H1 (cell line): ENCODE measurements around the gene LILRB3. TPM values are rescaled to one million over a fixed set of nuclear protein-coding genes. Genes with fewer than 3 reads are reported as not detected.

Experiments used
- CTCF ChIA-PET: fragments of 300-600 bp; sonication (Branson Sonifier 250); formaldehyde crosslinking; loops from one replicate; lab custom pipeline; 2021; ENCODE audit not compliant: partially characterized antibody; lab: Charles Lee
- POLR2A ChIA-PET: fragments of 300-600 bp; sonication (Branson Sonifier 250); formaldehyde crosslinking; loops from one replicate; lab custom pipeline; 2021; ENCODE audit warnings: inconsistent platforms; ENCODE audit not compliant: partially characterized antibody; lab: Charles Lee
- DNase-seq, 2 experiments: peaks; one replicate each; pipeline versions ENCODE4 v3.0.0 to v3.0.0-alpha.2; 2010 to 2022; ENCODE audit warnings: low spot score in 2 of 2, low read depth in 1 of 2, mixed read lengths in 1 of 2
- FAIRE-seq: peaks from 2 replicates; lab custom pipeline; 2011; peaks lifted over from hg19 to GRCh38; lab: Jason Lieb, UNC
- H2AFZ ChIP-seq: 2 replicates; pipeline ENCODE4 v1.8.1; 2012; ENCODE audit warnings: low read length, inconsistent platforms
- H2AK5ac ChIP-seq: 2 replicates; pipeline ENCODE4 v1.6.1; 2013; ENCODE audit warnings: low read depth, low read length
- H2BK120ac ChIP-seq: replicated peaks from 2 replicates; pipeline ENCODE3; 2013; ENCODE audit warnings: low read depth, low read length, inconsistent platforms
- H2BK12ac ChIP-seq: 2 replicates; pipeline ENCODE4 v1.6.1; 2013; ENCODE audit warnings: low read depth, low read length
- H2BK15ac ChIP-seq: 2 replicates; pipeline ENCODE4 v1.6.1; 2013; ENCODE audit warnings: low read length
- H2BK20ac ChIP-seq: 2 replicates; pipeline ENCODE4 v1.6.1; 2013; ENCODE audit warnings: low read length
- H2BK5ac ChIP-seq: 2 replicates; pipeline ENCODE4 v1.6.1; 2013; ENCODE audit warnings: low read depth, low read length
- H3K14ac ChIP-seq: 2 replicates; pipeline ENCODE4 v1.6.1; 2013; ENCODE audit warnings: inconsistent platforms; ENCODE audit not compliant: insufficient read length
- H3K18ac ChIP-seq: 2 replicates; pipeline ENCODE4 v1.6.1; 2013; ENCODE audit warnings: low read length; ENCODE audit errors: extremely low read depth
- H3K23ac ChIP-seq: 2 replicates; pipeline ENCODE4 v1.6.1; 2013; ENCODE audit warnings: inconsistent platforms; ENCODE audit not compliant: insufficient read length
- H3K23me2 ChIP-seq: 2 replicates; pipeline ENCODE4 v1.6.1; 2013; ENCODE audit warnings: low read depth, low read length
- H3K27ac ChIP-seq: 2 replicates; pipeline ENCODE4 v1.6.1; 2011; ENCODE audit warnings: low read depth, low read length, inconsistent platforms
- H3K27me3 ChIP-seq, 4 experiments: replicated peaks in 1 of 4; 1 replicate in 1 of 4; 2 replicates in 3 of 4; pipeline versions ENCODE4 v1.6.1 to v1.8.1; 2011 to 2013; ENCODE audit warnings: low read length in 3 of 4, mild to moderate bottlenecking in 3 of 4, inconsistent platforms in 2 of 4, mixed read lengths in 2 of 4, moderate library complexity in 1 of 4; ENCODE audit not compliant: control insufficient read depth in 3 of 4, insufficient read depth in 3 of 4; ENCODE audit errors: extremely low read depth in 1 of 4
- H3K36me3 ChIP-seq, 4 experiments: 2 replicates each; pipeline versions ENCODE4 v1.6.1 to v1.8.1; 2011 to 2013; ENCODE audit warnings: mild to moderate bottlenecking in 4 of 4, low read length in 3 of 4, moderate library complexity in 2 of 4, control low read depth in 1 of 4, inconsistent platforms in 1 of 4; ENCODE audit not compliant: insufficient read depth in 4 of 4, control insufficient read depth in 2 of 4
- H3K4ac ChIP-seq: replicated peaks from 2 replicates; pipeline ENCODE3; 2013; ENCODE audit warnings: low read length, low read depth, mixed read lengths, inconsistent platforms; ENCODE audit not compliant: insufficient read length
- H3K4me1 ChIP-seq, 4 experiments: replicated peaks in 1 of 4; 1 replicate in 1 of 4; 2 replicates in 3 of 4; pipeline versions ENCODE4 v1.6.1 to v1.8.1; 2011 to 2013; ENCODE audit warnings: low read length in 3 of 4, inconsistent platforms in 2 of 4, mixed read lengths in 1 of 4; ENCODE audit not compliant: insufficient read depth in 4 of 4, control insufficient read depth in 3 of 4
- H3K4me2 ChIP-seq, 2 experiments: 2 replicates each; pipeline versions ENCODE4 v1.6.1 to v1.8.1; 2011 to 2013; ENCODE audit warnings: low read depth in 2 of 2, low read length in 2 of 2, control low read depth in 1 of 2, inconsistent platforms in 1 of 2, mild to moderate bottlenecking in 1 of 2; ENCODE audit not compliant: insufficient read depth in 1 of 2
- H3K4me3 ChIP-seq, 4 experiments: fragments of 200-600, 300-600 bp in 1 of 4; sonication (generic), shearing (Covaris generic), sonication (Bioruptor Twin) in 1 of 4; 2 replicates each; pipeline versions ENCODE4 v1.5.1 to v1.8.1; 2011 to 2016; ENCODE audit warnings: low read length in 4 of 4, low read depth in 3 of 4, control low read depth in 2 of 4, inconsistent platforms in 2 of 4, mild to moderate bottlenecking in 2 of 4, mixed read lengths in 1 of 4, moderate library complexity in 1 of 4; ENCODE audit not compliant: insufficient read depth in 2 of 4; ENCODE audit errors: extremely low read depth in 1 of 4
- H3K56ac ChIP-seq: replicated peaks from 2 replicates; pipeline ENCODE3; 2013; ENCODE audit warnings: low read depth, mild to moderate bottlenecking, mixed read lengths, low read length, inconsistent platforms; ENCODE audit not compliant: insufficient read length
- H3K79me1 ChIP-seq: 2 replicates; pipeline ENCODE4 v1.6.1; 2013; ENCODE audit warnings: low read depth, low read length, control low read depth
- H3K79me2 ChIP-seq, 2 experiments: 2 replicates each; pipeline versions ENCODE4 v1.6.1 to v1.8.1; 2012 to 2013; ENCODE audit warnings: low read length in 2 of 2, mild to moderate bottlenecking in 2 of 2, inconsistent platforms in 1 of 2; ENCODE audit not compliant: insufficient read depth in 2 of 2, control insufficient read depth in 1 of 2
- H3K9ac ChIP-seq, 4 experiments: replicated peaks in 1 of 4; 1 replicate in 1 of 4; 2 replicates in 3 of 4; pipeline versions ENCODE4 v1.6.1 to v1.8.1; 2011 to 2013; ENCODE audit warnings: low read depth in 3 of 4, low read length in 3 of 4, control low read depth in 2 of 4, mild to moderate bottlenecking in 2 of 4, moderate library complexity in 2 of 4, inconsistent platforms in 1 of 4; ENCODE audit errors: extremely low read depth in 1 of 4
- H3K9me3 ChIP-seq, 2 experiments: 2 replicates each; pipeline versions ENCODE4 v1.6.1 to v1.8.1; 2012 to 2013; ENCODE audit warnings: mild to moderate bottlenecking in 2 of 2, moderate library complexity in 2 of 2, control low read depth in 1 of 2, inconsistent platforms in 1 of 2, low read depth in 1 of 2, low read length in 1 of 2, mixed read lengths in 1 of 2; ENCODE audit not compliant: insufficient read depth in 2 of 2
- H4K20me1 ChIP-seq, 2 experiments: replicated peaks in 1 of 2; 2 replicates each; pipeline versions ENCODE3 to v1.8.1; 2011 to 2013; ENCODE audit warnings: inconsistent platforms in 2 of 2, low read length in 2 of 2, mild to moderate bottlenecking in 1 of 2; ENCODE audit not compliant: insufficient read depth in 2 of 2, control insufficient read depth in 1 of 2
- H4K5ac ChIP-seq: 2 replicates; pipeline ENCODE4 v1.6.1; 2013; ENCODE audit warnings: low read length, low read depth, mixed read lengths, inconsistent platforms; ENCODE audit not compliant: insufficient read length
- H4K8ac ChIP-seq: 2 replicates; pipeline ENCODE4 v1.8.0; 2013; ENCODE audit warnings: mild to moderate bottlenecking, moderate library complexity, low read length, inconsistent platforms; ENCODE audit not compliant: insufficient read depth; ENCODE audit errors: extremely low read depth
- H4K91ac ChIP-seq: replicated peaks from 2 replicates; pipeline ENCODE3; 2013; ENCODE audit warnings: low read length, mixed read lengths, inconsistent platforms; ENCODE audit not compliant: insufficient read length
- CTBP2 ChIP-seq: IDR thresholded peaks from 2 replicates; pipeline ENCODE4 v1.7.0; 2011; ENCODE audit warnings: borderline replicate concordance, mild to moderate bottlenecking, moderate library complexity, mixed read lengths, low read length; ENCODE audit not compliant: insufficient read depth, insufficient read length
- NRF1 ChIP-seq: IDR thresholded peaks from 2 replicates; pipeline ENCODE4 v1.6.1; 2011; ENCODE audit warnings: mild to moderate bottlenecking, low read depth, low read length, improper control_type of control experiment
- WGBS, 2 experiments: shearing (Covaris generic) in 1 of 2; methylation state at CpG; one replicate each; pipeline versions ENCODE4 v1.1.6 to v1.1.7; 2013 to 2015; ENCODE audit warnings: low lambda C conversion rate in 2 of 2, mixed read lengths in 2 of 2, inconsistent platforms in 1 of 2, low coverage in 1 of 2, missing lambda C conversion rate in 1 of 2; ENCODE audit not compliant: insufficient replicate concordance in 2 of 2, insufficient coverage in 1 of 2, insufficient read length in 1 of 2; ENCODE audit errors: extremely low coverage in 1 of 2, missing lambda C conversion rate in 1 of 2; 5-methylcytosine and 5-hydroxymethylcytosine counted together
- polyA plus RNA-seq, 7 experiments: library from polyadenylated mRNA; depleted of rRNA in 3 of 7; stranded (reverse) in 5 of 7; unstranded in 2 of 7; fragments of >200 nt in 5 of 7; fragments of 200-250 nt in 2 of 7; gene quantifications; 1 replicate in 5 of 7; 2 replicates in 1 of 7; 4 replicates in 1 of 7; pipeline versions ENCODE4 v1.2.1 to v1.2.3, GENCODE V29; 2011 to 2013; ENCODE audit warnings: missing spikeins in 2 of 7, mixed read lengths in 2 of 7
- total RNA-seq: library from RNA; stranded (reverse); fragmentation: NEBNext Ultra II Directional; extraction: Animal tissue kit (Norgen Biotek cat#: 25700); gene quantifications from 2 replicates; pipeline ENCODE4 v1.2.1, GENCODE V29; 2021

Gene LILRB3
- total and polyA plus RNA-seq, 2 of the 8 experiments (the other 6 are each of a cell fraction or from before 2014, with no cell fraction given), result not detected

- no peak overlapping the region for H3K4me3 ChIP-seq
- DNase-seq (no peak), FAIRE-seq (no peak)
- H3K79me1 ChIP-seq, result no peaks in the 10 kb centered on the region
- no peak overlapping the region for H3K27ac ChIP-seq
- H3K9ac ChIP-seq, result no peak overlapping the region
- no peak overlapping the region for H3K14ac ChIP-seq
- peaks cover 0 to 13% (median 1%) of the 10 kb centered on the region in 4 experiments; a peak in 4 of 7 replicates for H3K4me1 ChIP-seq
- H4K91ac ChIP-seq, result no peak overlapping the region
- no peak overlapping the region; the same call in 1 of the 2 replicates for H2AFZ ChIP-seq
- H3K18ac ChIP-seq, result no peak overlapping the region
- H2BK5ac ChIP-seq, result no peak overlapping the region
- H3K23ac ChIP-seq, result no peak overlapping the region
- no peaks in the 10 kb centered on the region for H3K23me2 ChIP-seq
- no peak overlapping the region for H4K5ac ChIP-seq
- H3K4me2 ChIP-seq, result no peak overlapping the region
- H3K4ac ChIP-seq, result no peak overlapping the region
- H2BK120ac ChIP-seq, result no peak overlapping the region
- H4K20me1 ChIP-seq, result no peaks in the 10 kb centered on the region
- H2BK12ac ChIP-seq, result peak overlapping the region; percentile 80; the same call in 1 of the 2 replicates
- 0 out of 2 replicates have a peak overlapping the region, but pooled peaks have one; percentile 29 for H2BK15ac ChIP-seq
- 94% methylated on average over 18 of the region's 23 CpGs; no CpG with 5 or more reads in 1 of the 2 experiments for WGBS, 2 experiments
- no peaks in the 10 kb centered on the region for H3K36me3 ChIP-seq
- H3K9me3 ChIP-seq, result no peaks in the 10 kb centered on the region
- no peak overlapping the region for H2BK20ac ChIP-seq
- no peak overlapping the region for H4K8ac ChIP-seq
- ChIA-PET CTCF (interaction anchor here (0.9 to 1.1 kb wide), 3 partner anchors 12 to 101 kb away, joined by 3 to 8 read pairs (median 3); no protein-coding TSS in a partner anchor), POLR2A (interaction anchor here (1.0 to 2.2 kb wide), 3 partner anchors 49 to 84 kb away, joined by 3 to 9 read pairs (median 4); no protein-coding TSS in a partner anchor)
- H3K27me3 ChIP-seq, result no peaks in the 10 kb centered on the region; a peak in 1 of 7 replicates
- no peak overlapping the region for H3K56ac ChIP-seq
- H3K79me2 ChIP-seq, result no peaks in the 10 kb centered on the region
- H2AK5ac ChIP-seq, result no peak overlapping the region
- no peak for TF ChIP-seq CTBP2
- TF ChIP-seq NRF1, result no peak
These were observed 30.8 kb upstream of the LILRB3 start for GRCh38 chr19:54253331-54254194.
